ENCODE measurements around the gene FRMD4A.

Gene FRMD4A

DNA sequence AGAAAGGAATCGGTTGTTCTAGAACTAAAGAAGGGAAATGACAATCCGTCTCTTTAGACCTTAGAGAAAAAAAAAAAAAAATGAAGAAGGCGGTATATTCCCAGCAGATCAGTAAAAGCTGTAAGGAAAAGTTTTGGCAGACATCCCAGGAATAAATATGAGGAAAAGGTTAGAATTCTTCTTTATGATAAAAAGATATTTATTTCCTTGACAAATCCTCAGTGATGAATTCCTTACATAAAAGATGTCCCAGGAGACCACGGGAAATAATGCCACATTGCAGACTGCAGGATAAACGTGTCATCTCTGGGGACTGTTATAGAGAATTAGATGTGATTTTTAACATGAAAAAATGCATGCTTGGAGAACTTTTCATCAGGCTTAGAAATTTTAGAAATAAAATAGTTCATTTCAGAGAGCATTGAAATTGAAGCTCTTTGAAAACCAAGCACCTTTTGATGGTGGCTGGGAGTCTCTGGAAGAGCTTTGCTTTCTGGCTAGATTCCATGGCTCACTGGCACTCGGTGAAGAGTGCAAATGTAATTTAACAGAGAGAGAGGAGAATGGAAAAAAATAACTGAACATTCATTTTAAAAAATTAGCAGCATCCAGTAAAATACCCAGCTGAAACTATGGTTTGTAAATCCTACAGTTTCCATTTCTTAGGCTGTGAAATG lies 645.8 kb downstream of the FRMD4A start:
- Mint-ChIP-seq H3K27ac (no peak overlapping the region), H3K4me3 (no peak overlapping the region), H3K4me1 (no peaks in the 10 kb centered on the region), H3K27me3 (no peaks in the 10 kb centered on the region), H3K36me3 (ENCODE audit: low read depth) (no peaks in the 10 kb centered on the region), H3K9me3 (no peaks in the 10 kb centered on the region)
- no peak for DNase-seq
- ATAC-seq = no peak

DNA sequence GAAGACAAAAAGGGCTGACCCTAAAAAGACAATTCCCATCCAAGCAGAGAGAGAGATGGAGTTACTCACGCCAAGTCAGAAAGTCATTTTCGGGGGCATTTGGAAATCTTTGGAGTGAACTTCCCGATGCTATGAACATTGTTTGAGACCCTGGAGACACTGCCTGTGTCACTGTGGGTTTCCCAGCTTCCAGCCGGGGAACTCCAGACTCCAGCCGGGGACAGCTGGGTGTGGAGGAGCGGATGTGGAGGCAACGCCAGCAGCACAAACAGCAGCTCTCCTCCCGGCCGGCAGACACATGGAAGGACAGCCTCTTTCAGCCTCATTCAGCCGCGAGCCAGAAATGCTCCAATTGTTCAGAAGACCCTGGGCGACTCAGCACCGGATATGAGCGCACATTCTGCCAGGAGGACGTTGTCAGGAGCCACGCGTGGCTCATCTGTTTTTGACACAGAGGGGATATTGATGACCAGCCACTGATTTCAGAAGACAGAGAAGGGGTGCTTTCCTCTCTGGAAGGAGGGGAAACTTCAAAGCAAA lies 646.4 kb downstream of the FRMD4A start:
- Mint-ChIP-seq H3K27me3 (no peaks in the 10 kb centered on the region), H3K36me3 (ENCODE audit: low read depth) (no peaks in the 10 kb centered on the region), H3K4me1 (no peaks in the 10 kb centered on the region), H3K27ac (no peak overlapping the region), H3K9me3 (no peaks in the 10 kb centered on the region), H3K4me3 (no peak overlapping the region)
- DNase-seq (no peak), ATAC-seq (no peak)

DNA sequence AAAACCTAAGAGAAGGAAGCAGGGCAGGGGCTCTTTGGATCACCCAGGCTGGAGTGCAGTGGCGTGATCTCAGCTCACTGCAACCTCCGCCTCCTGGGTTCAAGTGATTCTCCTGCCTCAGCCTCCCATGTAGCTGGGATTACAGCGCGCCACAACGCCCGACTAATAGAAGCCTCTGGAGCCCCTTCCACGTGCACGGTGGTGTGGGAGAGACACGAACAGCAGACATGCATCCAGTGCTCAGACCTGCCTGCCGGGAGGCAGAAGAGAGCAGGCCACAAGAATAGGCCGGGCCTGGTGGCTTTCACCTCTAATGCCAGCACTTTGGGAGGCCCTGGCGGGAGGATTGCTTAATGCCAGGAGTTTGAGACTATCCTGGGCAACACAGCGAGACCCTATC lies 647.7 kb downstream of the FRMD4A start:
- no peaks in the 10 kb centered on the region for H3K4me1 Mint-ChIP-seq
- H3K4me3 Mint-ChIP-seq = no peak overlapping the region
- no peaks in the 10 kb centered on the region for H3K36me3 Mint-ChIP-seq (ENCODE audit: low read depth)
- no peak for DNase-seq
- no peak overlapping the region for H3K27ac Mint-ChIP-seq
- no peak for ATAC-seq
- H3K9me3 Mint-ChIP-seq = no peaks in the 10 kb centered on the region
- H3K27me3 Mint-ChIP-seq = peaks cover 3% of the 10 kb centered on the region

DNA sequence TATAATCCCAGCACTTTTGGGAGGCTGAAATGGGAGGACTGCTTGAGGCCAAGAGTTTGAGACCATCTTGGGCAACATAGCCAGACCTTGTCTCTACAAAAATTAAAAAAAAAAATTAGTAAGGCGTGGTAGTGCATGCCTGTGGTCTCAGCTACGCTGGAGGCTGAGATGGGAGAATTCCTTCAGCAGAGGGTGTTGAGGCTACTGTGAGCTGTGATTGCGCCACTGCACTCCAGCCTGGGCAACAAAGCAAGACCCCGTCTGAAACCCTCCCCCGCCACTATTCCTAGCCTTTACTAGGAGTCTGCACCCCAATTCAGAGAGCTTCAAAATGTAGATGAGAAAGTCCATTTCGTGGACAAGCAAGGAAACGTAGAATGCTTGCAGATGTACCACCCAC lies 648.8 kb downstream of the FRMD4A start:
- no peak overlapping the region for H3K4me3 Mint-ChIP-seq
- no peak overlapping the region for H3K27ac Mint-ChIP-seq
- DNase-seq (no peak), ATAC-seq (no peak)
- H3K27me3 Mint-ChIP-seq = peaks cover 4% of the 10 kb centered on the region
- no peaks in the 10 kb centered on the region for H3K4me1 Mint-ChIP-seq
- H3K36me3 Mint-ChIP-seq (ENCODE audit: low read depth) = no peaks in the 10 kb centered on the region
- no peaks in the 10 kb centered on the region for H3K9me3 Mint-ChIP-seq

DNA sequence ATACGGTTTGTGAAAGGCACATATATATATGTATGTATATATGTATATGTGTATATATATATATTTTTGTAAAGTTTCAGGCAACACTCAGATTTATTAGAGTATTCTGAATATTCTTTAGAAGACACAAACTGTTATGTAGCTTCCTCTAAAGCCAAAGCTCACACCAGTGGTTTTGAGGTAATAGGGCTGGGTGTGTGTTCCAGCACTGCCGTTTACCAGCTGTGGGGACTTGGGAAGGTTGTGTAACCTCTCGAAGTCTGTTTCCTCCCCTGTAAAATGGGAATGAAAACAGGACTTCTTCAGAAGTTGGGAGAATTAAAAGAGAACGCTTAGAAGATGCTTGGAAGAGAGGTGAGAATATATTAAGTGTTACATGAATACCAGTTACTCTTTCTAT lies 649.2 kb downstream of the FRMD4A start:
- Mint-ChIP-seq H3K27ac (no peak overlapping the region), H3K27me3 (peaks cover 4% of the 10 kb centered on the region), H3K9me3 (no peaks in the 10 kb centered on the region), H3K36me3 (ENCODE audit: low read depth) (no peaks in the 10 kb centered on the region), H3K4me1 (no peaks in the 10 kb centered on the region), H3K4me3 (no peak overlapping the region)
- ATAC-seq = no peak
- DNase-seq = no peak

DNA sequence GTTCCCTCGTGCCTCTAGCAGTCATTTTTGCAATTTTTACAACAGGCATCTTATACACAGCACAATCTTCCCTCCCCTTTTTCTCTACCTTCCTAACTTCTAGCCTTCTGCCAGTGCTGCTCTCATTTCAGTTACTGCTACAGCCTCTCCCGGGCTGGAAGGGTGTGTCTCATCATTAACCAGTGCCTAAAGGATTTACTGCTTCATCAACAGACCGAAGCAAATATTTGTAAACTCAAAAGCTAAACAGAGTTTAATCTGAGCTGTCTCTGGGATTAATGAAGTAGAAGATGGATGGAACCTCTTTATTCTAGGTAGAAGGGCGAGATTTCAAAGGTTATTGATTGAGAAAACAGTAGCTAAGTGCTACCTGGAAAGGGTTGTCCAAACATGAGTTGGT lies 649.6 kb downstream of the FRMD4A start:
- Mint-ChIP-seq H3K9me3 (no peaks in the 10 kb centered on the region), H3K36me3 (ENCODE audit: low read depth) (no peaks in the 10 kb centered on the region)
- no peak for ATAC-seq

DNA sequence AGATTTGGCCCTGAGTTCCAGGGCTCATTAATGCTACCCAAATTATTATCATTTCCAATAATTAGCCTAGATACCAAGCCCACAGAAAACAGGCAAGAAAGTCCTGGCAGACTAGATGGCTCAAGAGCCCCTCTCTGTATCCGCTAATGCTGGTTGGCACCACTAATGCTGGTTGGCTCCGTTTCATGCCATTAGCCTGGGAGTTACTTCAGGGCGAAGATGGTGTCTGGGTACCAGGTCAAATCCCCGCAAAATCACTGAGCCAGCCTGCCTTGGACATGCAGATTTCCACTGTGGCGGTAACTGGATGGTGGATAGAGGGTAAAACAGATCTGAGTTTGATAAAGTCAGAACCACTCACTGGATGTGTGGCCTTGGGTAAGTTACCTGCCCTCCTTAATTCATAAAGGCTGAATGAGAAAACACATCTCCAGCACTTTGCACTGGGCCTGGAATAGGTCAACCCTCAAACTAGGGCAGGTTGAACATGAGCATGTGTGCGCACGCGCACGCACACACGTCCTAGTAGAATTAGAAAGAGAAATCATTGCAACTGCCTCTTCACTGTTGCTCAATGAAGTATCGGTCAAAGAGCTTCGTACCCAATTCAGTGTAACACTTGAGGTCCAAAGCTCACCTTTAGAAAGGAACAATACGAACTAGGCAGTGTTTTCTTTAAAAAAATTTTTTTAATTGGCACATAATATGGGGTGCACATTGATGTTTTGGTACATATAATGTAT lies 652.5 kb downstream of the FRMD4A start:
- Mint-ChIP-seq H3K4me1 (no peaks in the 10 kb centered on the region), H3K9me3 (no peaks in the 10 kb centered on the region), H3K4me3 (no peak overlapping the region), H3K36me3 (ENCODE audit: low read depth) (no peaks in the 10 kb centered on the region), H3K27ac (no peak overlapping the region), H3K27me3 (peaks cover 4% of the 10 kb centered on the region)
- no peak for ATAC-seq
- DNase-seq = no peak

More for the DNA sequence above, 649.6 kb downstream of the FRMD4A start:
- peaks cover 4% of the 10 kb centered on the region for H3K27me3 Mint-ChIP-seq
- H3K4me3 Mint-ChIP-seq = no peak overlapping the region
- no peak overlapping the region for H3K27ac Mint-ChIP-seq
- no peaks in the 10 kb centered on the region for H3K4me1 Mint-ChIP-seq
- DNase-seq = no peak

DNA sequence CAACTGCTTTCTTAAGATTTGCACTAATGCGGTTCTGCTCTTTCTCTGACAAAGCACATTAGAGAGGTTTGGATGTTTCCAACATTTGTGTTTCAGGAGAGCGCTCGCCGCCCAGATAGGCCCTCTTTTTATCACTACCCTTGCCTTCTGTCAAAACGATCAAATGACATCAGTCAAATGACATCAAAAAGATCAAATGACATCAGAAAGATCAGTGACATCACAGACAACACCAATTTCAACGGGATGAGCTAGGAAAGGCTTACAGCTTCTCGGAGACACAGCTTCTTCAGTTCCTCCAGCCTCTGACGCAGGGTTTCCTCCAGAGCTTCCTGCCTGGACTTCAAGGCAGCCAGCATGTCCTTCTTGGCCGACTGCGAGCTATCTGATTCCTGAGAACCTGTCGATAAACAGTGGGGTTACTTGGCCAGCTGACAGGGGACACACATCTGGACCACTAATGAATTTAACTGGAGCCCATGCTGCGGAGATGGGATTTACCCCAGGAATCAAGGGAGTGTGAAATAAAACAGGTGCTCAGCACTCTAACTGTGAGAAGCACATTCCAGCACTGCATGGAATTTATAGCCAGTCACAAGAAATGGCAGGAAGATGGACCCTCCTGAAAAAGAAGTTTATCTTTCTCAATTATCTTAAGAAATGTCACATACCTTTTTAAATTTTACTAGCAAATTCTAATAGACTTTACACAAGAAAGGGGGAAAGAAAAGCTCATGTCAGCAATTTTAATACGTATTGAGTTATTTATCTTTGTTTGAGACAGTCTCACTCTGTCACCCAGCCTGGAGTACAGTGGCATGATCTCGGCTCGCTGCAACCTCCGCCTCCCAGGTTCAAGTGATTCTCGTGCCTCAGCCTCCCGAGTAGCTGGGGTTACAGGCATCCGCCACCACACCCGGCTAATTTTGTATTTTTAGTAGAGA lies 655.8 kb downstream of the FRMD4A start:
- no peaks in the 10 kb centered on the region for H3K36me3 Mint-ChIP-seq (ENCODE audit: low read depth)
- peaks cover 4% of the 10 kb centered on the region for H3K27me3 Mint-ChIP-seq
- DNase-seq (no peak), ATAC-seq (no peak)
- no peak overlapping the region for H3K27ac Mint-ChIP-seq
- H3K4me1 Mint-ChIP-seq = no peaks in the 10 kb centered on the region
- H3K9me3 Mint-ChIP-seq = no peaks in the 10 kb centered on the region
- H3K4me3 Mint-ChIP-seq = no peak overlapping the region

DNA sequence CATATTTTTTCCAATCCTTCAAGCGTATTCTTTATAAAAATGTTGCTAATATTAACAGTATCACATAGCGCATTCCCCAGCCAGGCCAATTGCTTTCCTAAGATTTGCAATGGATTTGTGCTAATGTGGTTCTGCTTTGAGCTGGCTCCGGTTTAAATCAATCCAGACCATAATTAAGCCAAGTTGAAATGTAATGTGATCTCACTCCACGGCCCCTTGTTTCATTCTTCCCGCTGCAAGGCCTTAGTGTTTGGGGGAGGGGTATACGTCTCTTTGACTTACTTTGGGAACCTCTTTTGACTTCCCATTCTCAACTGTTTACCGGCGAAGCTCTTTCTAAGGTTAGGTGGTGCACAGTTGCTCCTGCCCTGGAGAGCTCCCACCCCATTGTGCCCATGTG lies 657.6 kb downstream of the FRMD4A start:
- H3K4me1 Mint-ChIP-seq = no peaks in the 10 kb centered on the region
- DNase-seq (no peak), ATAC-seq (no peak)
- no peaks in the 10 kb centered on the region for H3K36me3 Mint-ChIP-seq (ENCODE audit: low read depth)
- peaks cover 2% of the 10 kb centered on the region for H3K27me3 Mint-ChIP-seq
- no peak overlapping the region for H3K27ac Mint-ChIP-seq
- no peak overlapping the region for H3K4me3 Mint-ChIP-seq
- no peaks in the 10 kb centered on the region for H3K9me3 Mint-ChIP-seq

DNA sequence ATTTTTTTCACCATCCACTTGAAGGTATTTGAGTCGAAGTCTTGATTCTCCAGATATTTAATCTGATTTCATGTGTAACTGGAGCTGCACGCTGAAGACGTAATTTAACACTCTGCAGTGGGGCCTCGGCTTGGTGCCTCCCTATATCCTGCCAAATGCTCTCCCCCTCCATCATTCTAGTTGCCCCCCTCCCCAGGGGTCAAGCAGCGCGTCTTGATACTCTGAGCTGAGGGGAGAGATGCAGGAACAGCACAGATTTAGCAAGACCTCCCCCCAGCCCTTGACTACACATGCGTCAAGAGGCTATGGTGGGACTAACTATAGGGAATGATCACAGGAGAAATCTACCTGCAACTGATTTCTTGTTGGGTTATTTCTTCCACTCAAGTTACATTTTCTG lies 658.2 kb downstream of the FRMD4A start:
- no peaks in the 10 kb centered on the region for H3K9me3 Mint-ChIP-seq
- no peak for ATAC-seq
- no peaks in the 10 kb centered on the region for H3K36me3 Mint-ChIP-seq (ENCODE audit: low read depth)

DNA sequence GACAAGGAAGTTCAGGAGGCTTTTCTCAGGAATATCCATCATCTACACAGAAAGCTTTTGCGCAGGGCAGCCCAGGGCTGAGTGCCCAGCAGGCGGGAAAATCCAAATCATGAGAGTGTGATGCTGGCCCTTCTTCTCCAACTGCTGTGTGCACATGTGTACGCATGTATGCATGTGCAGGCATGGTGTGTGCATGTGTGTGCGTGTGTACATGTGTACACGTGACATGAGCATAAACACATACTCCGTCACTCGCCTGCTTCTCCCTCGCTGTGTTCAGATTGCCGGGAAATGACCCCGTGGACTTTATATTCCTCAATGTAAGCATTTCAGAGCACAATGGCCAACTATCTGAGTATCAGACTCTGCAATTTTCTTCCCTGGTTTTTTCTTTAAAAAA lies 658.8 kb downstream of the FRMD4A start:
- H3K4me3 Mint-ChIP-seq = no peak overlapping the region
- no peaks in the 10 kb centered on the region for H3K27me3 Mint-ChIP-seq
- H3K36me3 Mint-ChIP-seq (ENCODE audit: low read depth) = no peaks in the 10 kb centered on the region
- DNase-seq (no peak), ATAC-seq (no peak)
- H3K9me3 Mint-ChIP-seq = no peaks in the 10 kb centered on the region
- H3K27ac Mint-ChIP-seq = no peak overlapping the region
- H3K4me1 Mint-ChIP-seq = no peaks in the 10 kb centered on the region

More for the DNA sequence above, 658.2 kb downstream of the FRMD4A start:
- H3K27ac Mint-ChIP-seq = no peak overlapping the region
- no peaks in the 10 kb centered on the region for H3K4me1 Mint-ChIP-seq
- H3K4me3 Mint-ChIP-seq = no peak overlapping the region
- H3K27me3 Mint-ChIP-seq = peaks cover under 1% of the 10 kb centered on the region
- DNase-seq = no peak

DNA sequence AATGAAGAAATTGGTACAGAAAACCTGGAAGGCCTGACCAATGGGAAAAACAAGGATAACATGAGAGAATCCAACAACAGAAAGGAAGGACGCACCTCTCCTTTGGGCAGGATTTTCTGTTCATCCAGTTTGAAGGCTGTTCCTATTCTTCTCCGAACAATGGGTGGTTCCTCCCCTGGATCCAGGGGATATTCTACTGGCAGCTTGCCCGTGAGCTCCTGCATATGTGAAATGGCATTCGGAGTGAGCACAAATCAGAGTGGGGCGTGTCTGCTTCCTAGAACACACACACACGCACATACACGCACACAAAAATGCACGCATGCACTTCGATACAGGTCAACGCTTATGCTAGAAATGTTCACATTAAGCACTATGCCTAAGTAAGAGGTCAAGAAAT lies 660.4 kb downstream of the FRMD4A start:
- no peak overlapping the region for H3K27ac Mint-ChIP-seq
- H3K27me3 Mint-ChIP-seq = no peaks in the 10 kb centered on the region
- no peaks in the 10 kb centered on the region for H3K36me3 Mint-ChIP-seq (ENCODE audit: low read depth)
- no peak for DNase-seq
- no peak overlapping the region for H3K4me3 Mint-ChIP-seq
- H3K4me1 Mint-ChIP-seq = no peaks in the 10 kb centered on the region
- H3K9me3 Mint-ChIP-seq = no peaks in the 10 kb centered on the region
- ATAC-seq = no peak

DNA sequence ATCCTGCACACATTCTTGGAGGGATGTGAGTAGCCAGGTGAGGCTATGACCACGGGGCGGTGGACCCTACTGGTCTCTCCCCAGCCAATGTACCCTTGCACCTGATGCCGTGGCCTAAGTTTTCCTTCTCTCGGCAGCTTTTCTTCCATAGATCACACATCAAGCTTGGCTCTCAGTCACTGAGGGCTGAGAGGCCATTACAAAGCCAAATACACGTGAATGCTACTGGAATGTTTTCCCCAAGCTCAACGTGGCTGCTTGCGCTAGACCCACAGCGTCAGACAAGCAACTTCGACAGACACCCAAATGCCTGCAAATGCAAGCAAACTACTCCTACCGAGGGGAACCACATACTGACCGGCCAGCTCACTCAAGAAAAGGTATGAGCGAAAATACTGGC lies 660.8 kb downstream of the FRMD4A start:
- H3K27me3 Mint-ChIP-seq = no peaks in the 10 kb centered on the region
- no peaks in the 10 kb centered on the region for H3K9me3 Mint-ChIP-seq
- DNase-seq (no peak), ATAC-seq (no peak)
- no peaks in the 10 kb centered on the region for H3K36me3 Mint-ChIP-seq (ENCODE audit: low read depth)
- H3K4me1 Mint-ChIP-seq = no peaks in the 10 kb centered on the region
- no peak overlapping the region for H3K27ac Mint-ChIP-seq
- no peak overlapping the region for H3K4me3 Mint-ChIP-seq

DNA sequence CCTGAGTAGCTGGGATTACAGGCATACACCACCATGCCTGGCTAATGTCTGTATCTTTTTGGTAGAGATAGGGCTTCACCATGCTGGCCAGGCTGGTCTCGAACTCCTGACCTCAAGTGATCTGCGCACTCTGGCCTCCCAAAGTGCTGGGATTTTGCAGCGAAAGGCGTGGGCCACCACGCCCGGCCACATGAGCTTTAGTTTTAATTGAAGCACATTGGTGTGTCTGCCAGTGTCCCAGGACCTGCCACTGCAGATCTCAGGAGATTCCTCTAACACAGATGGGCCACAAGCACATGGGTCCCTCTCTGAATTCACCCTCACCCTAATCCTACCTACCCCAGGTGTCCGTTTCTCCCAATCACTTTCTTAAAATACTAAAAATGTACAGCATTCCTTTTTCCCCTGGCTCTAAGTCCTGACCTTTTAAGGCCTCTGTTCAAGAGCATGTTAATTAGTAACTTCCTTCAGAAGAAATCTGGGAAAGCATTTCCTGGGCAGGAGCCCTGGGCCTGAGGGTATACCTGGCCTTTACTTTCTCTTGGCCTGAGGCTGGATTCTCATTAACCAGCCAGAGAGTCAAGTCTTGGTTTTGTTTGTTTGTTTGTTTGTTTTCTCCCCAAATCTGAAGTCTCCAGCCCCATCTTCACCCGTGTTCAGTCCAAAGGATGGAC lies 661.4 kb downstream of the FRMD4A start:
- no peak for ATAC-seq
- DNase-seq = no peak
- no peaks in the 10 kb centered on the region for H3K27me3 Mint-ChIP-seq

More for the DNA sequence above, 661.4 kb downstream of the FRMD4A start:
- H3K36me3 Mint-ChIP-seq (ENCODE audit: low read depth) = no peaks in the 10 kb centered on the region
- H3K4me3 Mint-ChIP-seq = no peak overlapping the region
- no peaks in the 10 kb centered on the region for H3K4me1 Mint-ChIP-seq
- no peak overlapping the region for H3K27ac Mint-ChIP-seq
- H3K9me3 Mint-ChIP-seq = no peaks in the 10 kb centered on the region
